D341Med (cell line): ENCODE measurements around the gene VTN.

Source experiments
- DNase-seq: peaks from one replicate; pipeline ENCODE4 v3.0.0; 2012; ENCODE audit warnings: low spot score

VTN gene

DNA sequence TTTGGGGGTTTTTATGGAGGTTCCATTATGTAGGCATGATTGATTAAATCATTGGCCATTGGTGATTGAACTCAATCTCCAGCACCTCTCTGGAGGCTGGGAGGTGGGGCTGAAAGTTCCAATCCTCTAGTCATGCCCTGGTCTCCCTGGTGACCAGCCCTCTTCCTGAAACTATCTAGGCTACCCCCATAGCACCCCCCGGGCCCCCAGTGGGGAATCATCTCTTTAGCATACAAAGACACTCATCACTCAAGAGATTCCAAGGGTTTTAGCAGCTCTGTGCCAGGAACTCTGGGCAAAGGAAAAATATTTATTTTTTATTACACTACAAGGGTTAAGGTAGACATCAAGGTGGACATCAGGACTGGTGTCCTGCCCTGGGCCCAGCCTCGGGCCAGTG lies 25.3 kb upstream of the VTN start:
- DNase-seq: no peak

- no peak for DNase-seq
Observed at GRCh38 chr17:28394337-28395116, 24.4 kb upstream of the VTN start.

- DNase-seq: peak; percentile 28
Observed at GRCh38 chr17:28392491-28392890, 22.4 kb upstream of the VTN start.

DNA sequence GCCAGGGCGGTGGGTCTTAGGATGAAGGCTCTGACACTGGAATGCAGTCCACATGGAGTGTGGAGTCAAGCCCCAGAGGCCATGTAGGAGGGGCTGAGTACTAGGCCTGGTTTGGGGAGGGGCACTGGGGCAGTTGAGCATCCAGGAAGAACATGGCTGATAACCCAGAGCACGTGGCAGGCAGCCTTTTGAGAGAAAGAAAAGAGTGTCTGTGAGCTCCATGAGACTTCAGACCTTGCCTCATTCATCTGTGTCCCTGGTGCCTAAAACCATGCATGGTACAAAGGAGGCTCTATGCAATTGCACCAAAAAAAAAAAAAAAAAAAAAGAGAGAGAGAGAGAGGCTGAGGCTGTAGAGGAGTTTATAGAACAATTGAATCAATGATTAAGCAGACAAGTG lies 21.3 kb upstream of the VTN start:
- peak; percentile 30 for DNase-seq

DNA sequence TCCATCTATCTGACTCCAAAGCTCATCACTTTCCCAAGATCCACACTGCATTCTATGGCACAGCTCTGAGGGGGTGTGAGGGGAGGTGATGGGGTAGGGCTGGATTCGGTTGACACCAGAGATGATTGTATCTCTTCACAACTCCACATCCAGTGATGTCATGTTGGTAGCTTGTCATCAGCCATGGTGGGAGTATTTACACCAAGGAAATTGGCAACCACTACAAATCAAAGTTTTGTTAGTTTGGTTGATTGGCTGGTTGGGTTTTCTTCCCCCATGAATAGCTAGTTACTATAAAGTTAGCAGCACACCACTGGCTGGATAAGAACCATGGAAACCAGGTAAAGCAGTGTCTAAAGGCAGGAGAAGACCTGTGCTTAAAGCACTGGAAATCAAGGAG lies 20.9 kb upstream of the VTN start:
- DNase-seq: no peak

GRCh38 chr17:28390563-28390962 lies 20.5 kb upstream of the VTN start:
- no peak for DNase-seq

DNA sequence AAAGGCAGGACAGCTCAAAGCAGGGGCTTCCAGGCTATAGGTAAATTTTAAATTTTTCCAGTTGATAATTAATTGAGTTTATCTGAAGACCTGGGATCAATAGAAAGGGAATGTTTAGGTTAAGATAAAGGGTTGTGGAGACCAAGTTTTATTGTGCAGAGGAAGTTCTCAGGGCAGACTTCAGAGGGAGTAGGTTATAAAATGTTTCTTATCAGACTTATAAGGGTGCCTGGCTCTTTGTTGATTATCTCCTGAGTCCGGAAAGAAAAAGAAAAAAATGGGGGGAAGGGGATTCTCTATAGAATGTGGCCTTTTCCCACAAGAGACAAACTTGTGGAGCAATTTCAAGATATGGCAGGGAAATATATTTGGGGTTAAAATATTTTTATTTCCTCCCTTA lies 20.0 kb upstream of the VTN start:
- DNase-seq: no peak

- DNase-seq: peak; percentile 30
Observed at GRCh38 chr17:28388106-28388505, 18.0 kb upstream of the VTN start.

GRCh38 chr17:28386391-28386790 lies 16.3 kb upstream of the VTN start:
- no peak for DNase-seq

DNA sequence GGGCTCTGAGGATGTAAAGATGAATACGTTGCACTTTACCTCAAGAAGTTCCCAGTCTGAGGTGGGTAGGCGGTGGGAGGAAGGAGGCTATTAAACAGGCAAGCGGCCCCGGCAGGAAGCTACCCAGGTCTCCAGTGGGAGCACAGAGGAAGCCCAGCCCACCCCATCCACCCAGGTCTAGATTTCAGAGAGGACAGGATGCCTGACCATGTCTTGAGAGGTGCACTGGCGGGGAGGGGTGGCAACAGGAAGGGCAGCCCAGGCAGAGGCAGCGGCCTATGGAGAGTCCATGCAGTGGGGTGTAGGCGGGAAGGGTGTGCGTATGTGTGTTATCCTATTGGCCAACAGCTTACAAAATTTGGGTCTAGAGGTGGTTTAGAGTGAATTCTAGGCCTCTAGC lies 15.3 kb upstream of the VTN start:
- DNase-seq: no peak

- peak; percentile 38 for DNase-seq
Observed at GRCh38 chr17:28385037-28385400, 14.9 kb upstream of the VTN start.

GRCh38 chr17:28384281-28385036 lies 14.4 kb upstream of the VTN start:
- peak; percentile 37 for DNase-seq

DNA sequence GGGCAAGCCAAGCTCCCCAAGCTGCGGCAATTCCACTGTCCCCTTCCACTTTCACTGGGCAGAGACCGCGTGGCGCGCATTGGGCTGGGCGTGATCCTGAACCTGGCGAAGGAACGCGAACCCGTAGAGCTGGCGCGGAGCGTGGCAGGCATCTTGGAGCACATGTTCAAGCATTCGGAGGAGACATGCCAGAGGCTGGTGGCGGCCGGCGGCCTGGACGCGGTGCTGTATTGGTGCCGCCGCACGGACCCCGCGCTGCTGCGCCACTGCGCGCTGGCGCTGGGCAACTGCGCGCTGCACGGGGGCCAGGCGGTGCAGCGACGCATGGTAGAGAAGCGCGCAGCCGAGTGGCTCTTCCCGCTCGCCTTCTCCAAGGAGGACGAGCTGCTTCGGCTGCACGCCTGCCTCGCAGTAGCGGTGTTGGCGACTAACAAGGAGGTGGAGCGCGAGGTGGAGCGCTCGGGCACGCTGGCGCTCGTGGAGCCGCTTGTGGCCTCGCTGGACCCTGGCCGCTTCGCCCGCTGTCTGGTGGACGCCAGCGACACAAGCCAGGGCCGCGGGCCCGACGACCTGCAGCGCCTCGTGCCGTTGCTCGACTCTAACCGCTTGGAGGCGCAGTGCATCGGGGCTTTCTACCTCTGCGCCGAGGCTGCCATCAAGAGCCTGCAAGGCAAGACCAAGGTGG lies 11.2 kb upstream of the VTN start:
- DNase-seq: peak; percentile 47

DNA sequence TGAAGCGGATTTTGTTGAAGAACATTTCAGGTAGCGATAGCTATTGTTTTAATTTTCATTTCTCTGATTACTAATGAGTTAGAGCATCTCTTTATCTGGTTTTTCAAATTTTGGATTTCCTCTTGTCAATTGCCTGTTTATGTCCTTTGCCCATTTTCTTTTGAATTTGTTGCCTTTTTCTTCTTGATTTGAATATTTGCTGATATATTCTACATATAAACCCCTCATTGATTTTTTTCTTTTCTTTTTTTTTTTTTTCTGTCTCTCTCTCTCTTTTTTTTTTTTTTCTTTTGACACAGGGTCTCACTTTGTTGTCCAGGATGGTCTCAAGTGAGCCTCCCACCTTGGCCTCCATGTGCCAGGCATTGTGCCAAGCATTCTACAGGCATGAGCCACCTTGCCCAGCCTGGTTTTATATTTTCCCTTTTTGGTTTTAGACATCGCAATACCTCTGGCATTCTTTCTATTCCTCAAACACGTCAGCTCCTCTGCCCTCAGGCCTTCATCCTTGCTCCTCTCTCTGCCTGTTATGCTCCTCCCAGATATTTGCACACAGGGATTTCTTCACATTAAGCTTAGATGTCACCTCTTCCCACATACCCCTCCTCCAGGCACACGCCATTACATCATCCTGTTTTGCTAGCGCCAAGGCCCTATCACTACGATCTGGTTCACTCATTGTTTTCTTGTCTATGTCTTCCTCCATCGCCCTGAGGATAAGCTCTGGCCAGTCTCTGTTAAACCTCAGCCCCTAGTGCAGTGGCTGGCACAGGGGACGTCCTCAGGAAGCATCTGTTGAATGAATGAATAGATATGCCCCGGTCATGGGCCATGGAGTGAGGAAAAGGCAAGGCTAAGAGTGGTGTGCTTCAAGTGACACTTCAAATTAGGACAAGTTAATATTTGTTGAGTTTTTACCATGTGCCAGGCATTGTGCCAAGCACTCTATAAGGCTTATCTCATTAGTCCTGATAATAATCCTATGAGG lies 10.0 kb upstream of the VTN start:
- DNase-seq: peak; percentile 54

- DNase-seq: peak; percentile 55
Observed at GRCh38 chr17:28372945-28373274, 2.8 kb upstream of the VTN start.

DNA sequence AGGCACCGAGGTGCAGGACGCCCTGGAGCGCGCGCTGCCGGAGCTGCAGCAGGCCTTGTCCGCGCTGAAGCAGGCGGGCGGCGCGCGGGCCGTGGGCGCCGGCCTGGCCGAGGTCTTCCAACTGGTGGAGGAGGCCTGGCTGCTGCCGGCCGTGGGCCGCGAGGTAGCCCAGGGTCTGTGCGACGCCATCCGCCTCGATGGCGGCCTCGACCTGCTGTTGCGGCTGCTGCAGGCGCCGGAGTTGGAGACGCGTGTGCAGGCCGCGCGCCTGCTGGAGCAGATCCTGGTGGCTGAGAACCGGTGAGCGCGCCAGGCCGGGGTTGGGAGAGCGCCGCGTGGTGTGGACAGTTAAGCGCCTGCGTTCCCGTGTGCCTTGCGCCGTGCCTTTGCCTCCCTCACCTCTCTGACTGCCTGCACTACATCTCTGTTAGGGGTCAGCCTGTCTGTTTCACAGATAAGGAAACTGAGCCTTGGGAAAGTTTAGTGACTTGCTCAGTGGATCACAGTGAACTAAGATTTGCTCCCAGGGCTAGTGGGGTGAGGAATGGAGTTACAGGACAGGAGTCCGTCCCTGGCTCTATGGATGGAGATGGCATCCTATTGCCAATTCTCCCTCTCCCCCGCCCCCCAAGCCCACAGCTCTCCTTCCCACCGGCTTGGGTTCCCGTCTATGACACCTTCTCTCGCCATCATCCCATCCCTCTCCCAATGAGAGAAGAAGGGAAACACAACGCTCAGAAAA lies 2.3 kb upstream of the VTN start:
- peak; percentile 86 for DNase-seq

- DNase-seq: peak; percentile 100
Observed at GRCh38 chr17:28371245-28372202, 1.4 kb upstream of the VTN start, which contains the start of gene SARM1. Gene SARM1 (plus strand): TSS chr17:28371694. CDS start chr17:28372033, 339 bp downstream.

GRCh38 chr17:28370744-28371103 lies 617 bp upstream of the VTN start:
- DNase-seq: no peak

- DNase-seq: peak; percentile 46
Observed at GRCh38 chr17:28369684-28370034, 448 bp downstream of the VTN start.
